ENCODE measurements around the gene RHBDF2. TPM values are rescaled to one million over a fixed set of nuclear protein-coding genes. Genes with fewer than 3 reads are reported as not detected.

RHBDF2 gene
- total RNA-seq, 1 experiment from 2014 or later = 19.7 TPM

- no peak overlapping the region for H4K5ac ChIP-seq (ENCODE audit: insufficient read length, low read depth, low read length)
- H3K4me1 Mint-ChIP-seq = peaks cover 0 to 18% of the 10 kb centered on the region in 2 experiments; a peak in 2 of 4 replicates
- no peak overlapping the region for H4K91ac ChIP-seq (ENCODE audit: insufficient read length, low read depth, low read length)
- H3K23me2 ChIP-seq (ENCODE audit: insufficient read length, low read depth, low read length, poor library complexity, severe bottlenecking) = no peaks in the 10 kb centered on the region
- H3K4ac ChIP-seq (ENCODE audit: low read depth, low read length) = no peak overlapping the region
- H3K27ac ChIP-seq (ENCODE audit: insufficient read length, low read depth, low read length) = no peak overlapping the region
- no peak overlapping the region for H2AFZ ChIP-seq (ENCODE audit: low read length)
- no peak overlapping the region for H3K18ac ChIP-seq (ENCODE audit: insufficient read length, low read depth, low read length)
- H2BK20ac ChIP-seq (ENCODE audit: low read depth, low read length, poor library complexity, severe bottlenecking) = no peak overlapping the region
- H3K9ac ChIP-seq (ENCODE audit: extremely low read depth, insufficient read length, low read length) = no peak overlapping the region
- peaks cover 11% of the 10 kb centered on the region for H3K27me3 Mint-ChIP-seq (ENCODE audit: low read depth)
- H2AK5ac ChIP-seq (ENCODE audit: insufficient read length, low read length) = no peak overlapping the region
- H3K4me1 ChIP-seq (ENCODE audit: insufficient read depth, low read length) = no peaks in the 10 kb centered on the region
- no peak overlapping the region for H2BK15ac ChIP-seq (ENCODE audit: low read depth, low read length)
- H2BK5ac ChIP-seq (ENCODE audit: insufficient read length, low read length) = no peak overlapping the region
- no peak overlapping the region for H3K4me2 ChIP-seq (ENCODE audit: insufficient read depth, insufficient read length, low read length)
- no CpG with 5 or more reads among the region's 8 CpGs for WGBS (ENCODE audit: extremely low coverage, insufficient read length, low lambda C conversion rate)
- H3K79me2 ChIP-seq (ENCODE audit: insufficient read depth, low read length) = no peaks in the 10 kb centered on the region
- H3K27me3 ChIP-seq (ENCODE audit: insufficient read depth, low read length) = no peaks in the 10 kb centered on the region
- no peak for DNase-seq
- no peak overlapping the region for H4K8ac ChIP-seq (replicated peaks; ENCODE audit: insufficient read length, low read depth, low read length)
- H3K14ac ChIP-seq (ENCODE audit: insufficient read depth, low read length) = no peak overlapping the region
- no peak overlapping the region for H3T11ph ChIP-seq (ENCODE audit: low read length)
- H3K4me3 Mint-ChIP-seq = no peak overlapping the region
- no peaks in the 10 kb centered on the region for H4K20me1 ChIP-seq (ENCODE audit: control insufficient read depth, insufficient read depth, insufficient read length)
- no peaks in the 10 kb centered on the region for H3K9me3 ChIP-seq (ENCODE audit: control insufficient read depth, low read depth, low read length)
- no peak for TF ChIP-seq CTCF (conservative IDR thresholded peaks at IDR 0.05)
- H3K23ac ChIP-seq (ENCODE audit: insufficient read length, low read depth, low read length) = no peak overlapping the region
- H3K9me3 Mint-ChIP-seq = no peaks in the 10 kb centered on the region
- no peak overlapping the region for H2BK12ac ChIP-seq (ENCODE audit: insufficient read length, low read depth, low read length)
- no peak overlapping the region for H2BK120ac ChIP-seq (ENCODE audit: low read depth, low read length, poor library complexity, severe bottlenecking)
- H3K56ac ChIP-seq (ENCODE audit: insufficient read length, low read depth, low read length) = no peak overlapping the region
- no peaks in the 10 kb centered on the region for H3K79me1 ChIP-seq (ENCODE audit: insufficient read depth, low read depth, low read length, poor library complexity, severe bottlenecking)
- peaks cover 4 to 18% (median 5%) of the 10 kb centered on the region in 3 experiments; a peak in 4 of 7 replicates for H3K36me3 Mint-ChIP-seq (ENCODE audit: insufficient read depth in 1 of 3, low read depth in 3 of 3)
- no peak overlapping the region; a peak in 1 of 7 replicates for H3K27ac Mint-ChIP-seq
Observed at GRCh38 chr17:76467809-76468633, 33.2 kb downstream of the RHBDF2 start.

Data from H9 (cell line).